Mesenchymal stem cell (in vitro differentiated cells and primary cell): Measurements from ENCODE around the gene EED.

Experiments used
- DNase-seq: peaks from one replicate; pipeline ENCODE4 v3.0.0-alpha.2; 2013
- H2AFZ ChIP-seq: one replicate; pipeline ENCODE4 v1.6.1; 2013; ENCODE audit warnings: low read depth, mild to moderate bottlenecking, control low read depth, inconsistent platforms, low read length, moderate library complexity
- H2AK5ac ChIP-seq: 2 replicates; pipeline ENCODE4 v1.6.1; 2013; ENCODE audit warnings: low read length, moderate library complexity, mild to moderate bottlenecking, inconsistent platforms; ENCODE audit not compliant: severe bottlenecking
- H2BK120ac ChIP-seq: one replicate; pipeline ENCODE4 v1.6.1; 2013; ENCODE audit warnings: low read depth, mild to moderate bottlenecking, inconsistent platforms, low read length, moderate library complexity
- H2BK12ac ChIP-seq, 2 experiments: one replicate each; pipeline ENCODE4 v1.6.1; 2013; ENCODE audit warnings: inconsistent platforms in 2 of 2, low read length in 2 of 2, mild to moderate bottlenecking in 2 of 2, moderate library complexity in 2 of 2, control low read depth in 1 of 2
- H2BK15ac ChIP-seq: one replicate; pipeline ENCODE4 v1.6.1; 2013; ENCODE audit warnings: mild to moderate bottlenecking, low read depth, inconsistent platforms; ENCODE audit not compliant: poor library complexity, severe bottlenecking
- H2BK5ac ChIP-seq: 2 replicates; pipeline ENCODE4 v1.6.1; 2013; ENCODE audit warnings: low read depth, mild to moderate bottlenecking, low read length, control low read depth, inconsistent platforms; ENCODE audit not compliant: poor library complexity, severe bottlenecking
- H3K14ac ChIP-seq, 2 experiments: one replicate each; pipeline ENCODE4 v1.6.1; 2013; ENCODE audit warnings: inconsistent platforms in 2 of 2, low read length in 2 of 2, control low read depth in 1 of 2, mild to moderate bottlenecking in 1 of 2, moderate library complexity in 1 of 2
- H3K18ac ChIP-seq, 2 experiments: one replicate each; pipeline ENCODE4 v1.6.1; 2013; ENCODE audit warnings: inconsistent platforms in 2 of 2, low read length in 2 of 2, control low read depth in 1 of 2, low read depth in 1 of 2, mild to moderate bottlenecking in 1 of 2
- H3K23ac ChIP-seq, 2 experiments: one replicate each; pipeline ENCODE4 v1.6.1; 2013; ENCODE audit warnings: inconsistent platforms in 2 of 2, low read length in 2 of 2, mild to moderate bottlenecking in 2 of 2, moderate library complexity in 2 of 2, control low read depth in 1 of 2
- H3K27ac ChIP-seq: 2 replicates; pipeline ENCODE4 v1.5.1; 2013; ENCODE audit warnings: mild to moderate bottlenecking, moderate library complexity, low read length, control low read depth, inconsistent platforms; ENCODE audit not compliant: poor library complexity, severe bottlenecking
- H3K27me3 ChIP-seq, 2 experiments: 2 replicates each; pipeline versions ENCODE4 v1.6.1 to v1.7.0; 2013; ENCODE audit warnings: low read length in 2 of 2, mild to moderate bottlenecking in 2 of 2, moderate library complexity in 2 of 2, control low read depth in 1 of 2, inconsistent platforms in 1 of 2; ENCODE audit not compliant: control insufficient read depth in 1 of 2, insufficient read depth in 1 of 2
- H3K36me3 ChIP-seq, 2 experiments: 2 replicates each; pipeline versions ENCODE4 v1.6.1 to v1.7.0; 2013; ENCODE audit warnings: low read length in 2 of 2, control low read depth in 1 of 2, inconsistent platforms in 1 of 2, low read depth in 1 of 2, mild to moderate bottlenecking in 1 of 2; ENCODE audit not compliant: insufficient read depth in 2 of 2, control insufficient read depth in 1 of 2
- H3K4ac ChIP-seq, 2 experiments: one replicate each; pipeline ENCODE4 v1.6.1; 2013; ENCODE audit warnings: inconsistent platforms in 2 of 2, low read length in 2 of 2, mild to moderate bottlenecking in 2 of 2, moderate library complexity in 2 of 2, control low read depth in 1 of 2, low read depth in 1 of 2
- H3K4me1 ChIP-seq: 2 replicates; pipeline ENCODE4 v1.6.1; 2013; ENCODE audit warnings: low read depth, low read length, control low read depth; ENCODE audit not compliant: control insufficient read depth, insufficient read depth
- H3K4me2 ChIP-seq: 2 replicates; pipeline ENCODE4 v1.6.1; 2013; ENCODE audit warnings: low read length, mild to moderate bottlenecking, inconsistent platforms; ENCODE audit not compliant: poor library complexity, severe bottlenecking
- H3K4me3 ChIP-seq, 2 experiments: 2 replicates each; pipeline versions ENCODE4 v1.5.1 to v1.7.0; 2013; ENCODE audit warnings: low read length in 2 of 2, mild to moderate bottlenecking in 2 of 2, control low read depth in 1 of 2, low read depth in 1 of 2; ENCODE audit not compliant: insufficient read depth in 1 of 2
- H3K79me1 ChIP-seq: replicated peaks from 2 replicates; pipeline ENCODE4 v1.6.1; 2013; ENCODE audit warnings: mild to moderate bottlenecking, control low read depth, low read length, inconsistent platforms; ENCODE audit not compliant: poor library complexity, severe bottlenecking
- H3K9ac ChIP-seq: 2 replicates; pipeline ENCODE4 v1.7.0; 2013; ENCODE audit warnings: mild to moderate bottlenecking, low read length, moderate library complexity
- H3K9me3 ChIP-seq: 2 replicates; pipeline ENCODE4 v1.7.0; 2013; ENCODE audit warnings: mild to moderate bottlenecking, low read length; ENCODE audit not compliant: control insufficient read depth
- H4K8ac ChIP-seq: one replicate; pipeline ENCODE4 v1.6.1; 2013; ENCODE audit warnings: inconsistent platforms, mild to moderate bottlenecking, low read length, moderate library complexity
- H4K91ac ChIP-seq: one replicate; pipeline ENCODE4 v1.6.1; 2013; ENCODE audit warnings: mild to moderate bottlenecking, low read length, inconsistent platforms
- WGBS: methylation state at CpG from one replicate; pipeline ENCODE4 v1.1.7; 2013; ENCODE audit warnings: mixed read lengths; 5-methylcytosine and 5-hydroxymethylcytosine counted together

The EED gene

DNA sequence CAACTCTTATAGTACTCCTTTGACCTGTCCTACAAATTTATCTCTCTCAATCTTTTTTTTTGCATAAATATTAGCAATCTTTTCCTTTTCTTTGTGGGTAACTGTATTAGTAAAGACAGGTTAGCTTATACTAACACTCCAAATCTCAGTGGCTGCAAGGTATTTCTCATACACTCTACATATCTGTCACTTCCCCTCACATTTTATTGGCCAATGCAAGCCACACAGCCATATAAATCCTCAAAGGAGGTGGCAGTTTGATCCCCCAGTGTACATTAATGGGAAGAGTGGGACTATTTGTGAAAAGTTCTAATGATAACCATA is 42.6 kb upstream of the EED start:
- Histone ChIP-seq H2BK12ac (no peak overlapping the region), H2BK5ac (no peak overlapping the region), H2BK120ac (no peak overlapping the region), H2BK15ac (no peak overlapping the region), H2AK5ac (no peak overlapping the region), H4K8ac (no peak overlapping the region), H3K9ac (peak overlapping the region; percentile 84), H3K27ac (no peak overlapping the region), H3K4me3 (peak overlapping the region in 1 of 2 experiments; percentile 71), H3K36me3 (no peaks in the 10 kb centered on the region), H3K4me2 (peak overlapping the region; percentile 50), H2AFZ (no peak overlapping the region), H3K4ac (no peak overlapping the region), H3K4me1 (no peaks in the 10 kb centered on the region), H3K79me1 (no peaks in the 10 kb centered on the region), H3K18ac (no peak overlapping the region), H3K9me3 (no peaks in the 10 kb centered on the region), H3K14ac (no peak overlapping the region), H3K27me3 (no peaks in the 10 kb centered on the region), H4K91ac (no peak overlapping the region), H3K23ac (no peak overlapping the region)
- DNase-seq = no peak

DNA sequence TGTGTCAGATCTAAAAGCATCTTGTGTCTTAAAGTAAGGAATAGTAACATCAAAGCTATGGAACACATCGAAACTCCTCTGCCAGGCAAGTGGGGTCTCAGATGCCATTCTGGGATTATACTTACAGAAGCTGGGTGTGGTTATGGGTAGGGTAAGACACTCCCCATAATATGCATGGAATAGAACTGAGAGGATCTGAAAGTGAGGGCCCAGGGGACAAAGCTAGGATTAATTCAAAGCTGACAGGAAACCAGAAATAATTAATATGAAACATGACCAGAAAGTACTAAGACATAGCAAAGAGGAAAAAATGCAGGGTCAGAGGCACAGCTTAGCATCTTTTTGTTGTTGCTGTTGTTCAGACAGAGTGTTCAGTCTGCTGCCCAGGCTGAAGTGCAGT is 40.2 kb upstream of the EED start:
- Histone ChIP-seq H4K8ac (no peak overlapping the region), H3K27ac (no peak overlapping the region), H3K27me3 (no peaks in the 10 kb centered on the region), H3K23ac (no peak overlapping the region), H2AFZ (no peak overlapping the region), H3K4me1 (no peaks in the 10 kb centered on the region), H2BK120ac (no peak overlapping the region), H3K4me2 (no peak overlapping the region), H3K18ac (no peak overlapping the region), H2BK12ac (no peak overlapping the region), H2AK5ac (no peak overlapping the region), H3K36me3 (no peaks in the 10 kb centered on the region), H3K14ac (no peak overlapping the region), H3K79me1 (no peaks in the 10 kb centered on the region), H3K9ac (no peak overlapping the region), H4K91ac (no peak overlapping the region), H3K4ac (no peak overlapping the region), H2BK5ac (no peak overlapping the region), H3K4me3 (no peak overlapping the region), H2BK15ac (no peak overlapping the region), H3K9me3 (no peaks in the 10 kb centered on the region)
- no peak for DNase-seq
- WGBS = 93% methylated on average over 1 of the region's 1 CpG

DNA sequence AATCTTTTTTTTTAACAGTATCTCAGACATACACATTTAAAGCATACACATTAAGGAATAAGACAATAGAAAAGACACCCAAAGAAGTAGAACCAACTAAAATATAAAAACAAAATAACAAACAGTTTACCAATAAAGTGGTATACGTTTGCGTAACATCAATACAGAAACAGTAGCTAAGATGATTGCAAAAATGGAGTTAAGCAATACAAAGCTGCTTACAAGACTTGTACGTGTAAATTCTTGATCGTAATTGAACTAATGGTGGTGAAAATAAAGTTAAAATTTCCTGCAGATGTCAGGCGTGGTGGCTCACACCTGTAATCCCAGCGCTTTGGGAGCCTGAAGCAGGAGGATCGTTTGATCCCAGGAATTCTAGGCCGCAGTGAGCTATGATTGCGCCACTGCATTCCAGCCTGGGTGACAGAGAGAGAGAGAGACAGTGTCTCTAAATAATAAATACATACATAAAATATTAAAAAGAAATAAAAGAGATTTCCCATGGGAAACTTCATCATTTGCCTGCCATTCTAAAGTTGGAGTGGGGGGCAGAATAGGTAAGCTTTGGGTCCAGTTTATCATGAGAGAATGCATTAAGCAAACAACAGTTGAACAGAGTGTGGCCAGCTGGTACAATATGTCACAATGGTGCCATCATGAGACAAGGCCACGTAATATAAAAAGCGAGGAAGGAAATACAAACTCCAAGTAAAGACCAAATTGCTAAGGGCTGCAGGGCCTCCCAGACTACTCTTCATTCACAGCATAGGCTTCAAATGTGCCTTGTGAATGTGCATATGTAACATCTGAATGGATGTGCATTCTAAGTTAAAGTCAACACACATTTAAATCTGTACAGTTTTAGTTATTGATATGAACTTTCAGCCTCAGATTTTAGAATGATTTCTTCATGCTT is 38.9 kb upstream of the EED start:
- Histone ChIP-seq H2BK12ac (no peak overlapping the region), H3K27ac (no peak overlapping the region), H3K27me3 (no peaks in the 10 kb centered on the region), H3K9me3 (no peaks in the 10 kb centered on the region), H3K79me1 (no peaks in the 10 kb centered on the region), H2AK5ac (no peak overlapping the region), H2BK15ac (no peak overlapping the region), H2BK5ac (no peak overlapping the region), H3K23ac (no peak overlapping the region), H3K14ac (no peak overlapping the region), H3K4me3 (no peak overlapping the region), H3K4ac (no peak overlapping the region), H2BK120ac (no peak overlapping the region), H2AFZ (no peak overlapping the region), H3K9ac (no peak overlapping the region), H3K36me3 (no peaks in the 10 kb centered on the region), H3K4me2 (no peak overlapping the region), H4K91ac (no peak overlapping the region), H4K8ac (no peak overlapping the region), H3K4me1 (no peaks in the 10 kb centered on the region), H3K18ac (no peak overlapping the region)
- WGBS = 94% methylated on average over 9 of the region's 11 CpGs
- DNase-seq = no peak

DNA sequence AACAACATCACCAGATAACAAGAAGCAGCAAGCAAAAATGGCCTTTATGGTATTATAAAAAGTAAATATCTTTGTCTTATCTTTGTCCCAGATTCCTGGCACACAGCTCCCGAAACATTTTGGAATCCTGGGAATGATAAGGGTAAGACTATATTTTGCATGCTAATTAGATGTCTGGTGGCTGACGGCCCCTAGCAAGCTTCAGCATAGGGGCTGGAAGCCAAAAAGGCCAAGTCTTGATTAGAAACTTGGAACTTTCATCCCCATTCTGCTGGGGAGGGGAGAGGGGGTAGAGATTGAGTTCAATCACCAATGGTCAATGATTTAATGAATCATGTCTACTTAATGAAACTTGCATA is 38.2 kb upstream of the EED start:
- Histone ChIP-seq H4K91ac (no peak overlapping the region), H2AFZ (no peak overlapping the region), H3K27ac (no peak overlapping the region), H3K4me1 (no peaks in the 10 kb centered on the region), H2AK5ac (no peak overlapping the region), H3K4me2 (no peak overlapping the region), H2BK15ac (no peak overlapping the region), H3K36me3 (no peaks in the 10 kb centered on the region), H2BK120ac (no peak overlapping the region), H3K4ac (no peak overlapping the region), H3K9ac (no peak overlapping the region), H2BK12ac (no peak overlapping the region), H3K23ac (no peak overlapping the region), H2BK5ac (no peak overlapping the region), H3K9me3 (no peaks in the 10 kb centered on the region), H3K79me1 (no peaks in the 10 kb centered on the region), H3K14ac (no peak overlapping the region), H3K27me3 (no peaks in the 10 kb centered on the region), H3K18ac (no peak overlapping the region), H4K8ac (no peak overlapping the region), H3K4me3 (no peak overlapping the region)
- 93% methylated on average over 2 of the region's 2 CpGs for WGBS
- DNase-seq = no peak
